GM12873 (cell line): ENCODE data around the gene GLCCI1.

Source experiments
- CTCF ChIP-seq: IDR thresholded peaks from 2 replicates; pipeline ENCODE4 v1.5.1; 2012; ENCODE audit warnings: low read depth, mild to moderate bottlenecking, moderate library complexity, low read length, control low read depth; ENCODE audit not compliant: insufficient read depth; ENCODE audit errors: missing control alignments

Gene GLCCI1

GRCh38 chr7:7970237-7970530 lies 1.6 kb downstream of the GLCCI1 start:
- TF ChIP-seq CTCF, result no peak

- no peak for TF ChIP-seq CTCF
Measured at GRCh38 chr7:7970531-7971307, 2.1 kb downstream of the GLCCI1 start.

GRCh38 chr7:7971308-7972040 lies 2.9 kb downstream of the GLCCI1 start:
- TF ChIP-seq CTCF, result no peak

- no peak for TF ChIP-seq CTCF
Measured at GRCh38 chr7:7972128-7972527, 3.5 kb downstream of the GLCCI1 start.

GRCh38 chr7:7972922-7973594 lies 4.5 kb downstream of the GLCCI1 start:
- TF ChIP-seq CTCF, result no peak

GRCh38 chr7:7976677-7977076 lies 8.1 kb downstream of the GLCCI1 start:
- no peak for TF ChIP-seq CTCF

GRCh38 chr7:7977774-7978173 lies 9.2 kb downstream of the GLCCI1 start:
- TF ChIP-seq CTCF, result no peak
